CD4-positive, alpha-beta memory T cell (primary cell): ENCODE results near the gene KCNJ9. TPM values are rescaled to one million over a fixed set of nuclear protein-coding genes. Genes with fewer than 3 reads are reported as not detected.

Experiments used
- CTCF ChIA-PET: fragments of 350-600 bp; sonication (Branson Sonifier 250); formaldehyde crosslinking; loops from one replicate; lab custom pipeline; 2021; ENCODE audit warnings: inconsistent platforms; ENCODE audit not compliant: partially characterized antibody; lab: Charles Lee
- POLR2A ChIA-PET: fragments of 350-600 bp; sonication (Branson Sonifier 250); formaldehyde crosslinking; loops from one replicate; lab custom pipeline; 2021; ENCODE audit not compliant: partially characterized antibody; lab: Charles Lee
- DNase-seq, 5 donors: peaks; one replicate each; pipeline versions ENCODE4 v3.0.0 to v3.0.0-alpha.2; 2020 to 2022; ENCODE audit warnings: mixed read lengths in 1 of 5
- H3K27ac ChIP-seq: one replicate; pipeline ENCODE4 v1.7.0; 2013; ENCODE audit warnings: low read depth, low read length
- H3K27me3 ChIP-seq: 2 replicates; pipeline ENCODE4 v1.7.0; 2013; ENCODE audit warnings: mild to moderate bottlenecking, low read length, moderate library complexity; ENCODE audit not compliant: insufficient read depth
- H3K36me3 ChIP-seq: 2 replicates; pipeline ENCODE4 v1.7.0; 2013; ENCODE audit warnings: mild to moderate bottlenecking, low read length, moderate library complexity; ENCODE audit not compliant: insufficient read depth
- H3K4me1 ChIP-seq: 2 replicates; pipeline ENCODE4 v1.7.0; 2013; ENCODE audit warnings: mild to moderate bottlenecking, low read length, moderate library complexity; ENCODE audit not compliant: insufficient read depth
- H3K4me3 ChIP-seq, 2 donors: one replicate each; pipeline ENCODE4 v1.7.0; 2013; ENCODE audit warnings: low read length in 2 of 2, mild to moderate bottlenecking in 1 of 2
- H3K9me3 ChIP-seq, 2 donors: one replicate each; pipeline ENCODE4 v1.7.0; 2013; ENCODE audit warnings: low read length in 2 of 2, control low read depth in 1 of 2; ENCODE audit not compliant: control insufficient read depth in 1 of 2
- H3K27ac Mint-ChIP-seq, 7 donors: one replicate each; pipeline ENCODE4 v1.8.0; 2020 to 2021; ENCODE audit warnings: mixed read lengths in 7 of 7, mild to moderate bottlenecking in 6 of 7, inconsistent platforms in 3 of 7, moderate library complexity in 3 of 7
- H3K27me3 Mint-ChIP-seq, 2 donors: one replicate each; pipeline ENCODE4 v1.8.0; 2020 to 2021; ENCODE audit warnings: mixed read lengths in 2 of 2
- H3K36me3 Mint-ChIP-seq, 2 donors: one replicate each; pipeline ENCODE4 v1.8.0; 2020 to 2021; ENCODE audit warnings: mixed read lengths in 2 of 2, inconsistent platforms in 1 of 2, mild to moderate bottlenecking in 1 of 2
- H3K4me1 Mint-ChIP-seq, 4 donors: one replicate each; pipeline ENCODE4 v1.8.0; 2020 to 2021; ENCODE audit warnings: mixed read lengths in 4 of 4, mild to moderate bottlenecking in 1 of 4
- H3K4me3 Mint-ChIP-seq, 8 donors: one replicate each; pipeline ENCODE4 v1.8.0; 2020 to 2021; ENCODE audit warnings: mixed read lengths in 8 of 8, mild to moderate bottlenecking in 7 of 8, moderate library complexity in 6 of 8, inconsistent platforms in 3 of 8
- H3K9me3 Mint-ChIP-seq, 8 donors: one replicate each; pipeline ENCODE4 v1.8.0; 2020 to 2021; ENCODE audit warnings: mixed read lengths in 8 of 8, mild to moderate bottlenecking in 5 of 8, inconsistent platforms in 3 of 8, moderate library complexity in 1 of 8
- intact Hi-C: fragments of 100-400 bp; cut with micrococcal nuclease; formaldehyde crosslinking; loops from one replicate; pipeline ENCODE4 v1.15.1; 2023
- polyA plus RNA-seq, 2 donors: library from polyadenylated mRNA; unstranded; fragments of 300-500 nt; fragmentation: Illumina TruSeq; gene quantifications; one replicate each; pipeline ENCODE4 v1.2.3, GENCODE V29; 2021
- total RNA-seq, 2 experiments: library from RNA; stranded (reverse); gene quantifications; one replicate each; pipeline ENCODE4 v1.2.3, GENCODE V29; 2021

The KCNJ9 gene
- total and polyA plus RNA-seq, 4 experiments from 2014 or later, result not detected

GRCh38 chr1:160101717-160102522 lies 20.6 kb downstream of the KCNJ9 start:
- Mint-ChIP-seq H3K4me1 (peaks cover 17 to 48% (median 29%) of the 10 kb centered on the region in 4 donors), H3K4me3 (peak overlapping the region in 2 of 8 donors; percentile 5 to 40), H3K9me3 (no peaks in the 10 kb centered on the region), H3K27me3 (peaks cover 0 to 2% of the 10 kb centered on the region in 2 donors), H3K36me3 (peaks cover 0 to 10% of the 10 kb centered on the region in 2 donors), H3K27ac (peak overlapping the region; percentile 93 to 98 (median 96))
- Histone ChIP-seq H3K27me3 (no peaks in the 10 kb centered on the region), H3K27ac (peak overlapping the region; percentile 96), H3K36me3 (no peaks in the 10 kb centered on the region), H3K4me3 (no peak overlapping the region), H3K9me3 (no peaks in the 10 kb centered on the region), H3K4me1 (peaks cover 38% of the 10 kb centered on the region)
- CTCF ChIA-PET, result interaction anchor here (0.5 to 7.1 kb wide), 22 partner anchors 7 to 1026 kb away, joined by 3 to 52 read pairs (median 4); partner anchors contain the start of genes AIM2 and DCAF8
- DNase-seq, result no peak
- POLR2A ChIA-PET, result interaction anchor here (0.9 to 1.6 kb wide), 2 partner anchors 158 to 190 kb away, joined by 4 to 14 read pairs; no protein-coding TSS in a partner anchor
- intact Hi-C loops, result loop anchor here (1.0 kb wide), 4 partner anchors 91 to 274 kb away; no protein-coding TSS in a partner anchor

- H3K4me3 Mint-ChIP-seq, result no peak overlapping the region
- ChIA-PET POLR2A (interaction anchor here (0.8 kb wide), 1 partner anchor 158 kb away, joined by 4 read pairs; the partner anchor contains the start of gene DCAF8), CTCF (interaction anchor here (0.8 to 7.1 kb wide), 7 partner anchors 12 to 275 kb away, joined by 3 to 51 read pairs (median 7); no protein-coding TSS in a partner anchor)
- no peak overlapping the region for H3K4me3 ChIP-seq
- peaks cover 0 to 4% of the 10 kb centered on the region in 2 donors for H3K36me3 Mint-ChIP-seq
- H3K9me3 ChIP-seq, result no peaks in the 10 kb centered on the region
- H3K4me1 Mint-ChIP-seq, result peaks cover 8 to 32% (median 20%) of the 10 kb centered on the region in 4 donors
- H3K27ac ChIP-seq, result no peak overlapping the region
- intact Hi-C loops, result no loop called here
- peaks cover 1 to 2% of the 10 kb centered on the region in 2 donors for H3K27me3 Mint-ChIP-seq
- peak overlapping the region in 2 of 7 donors; percentile 21 to 25 for H3K27ac Mint-ChIP-seq
- DNase-seq, result no peak
- H3K4me1 ChIP-seq, result peaks cover 28% of the 10 kb centered on the region
- H3K27me3 ChIP-seq, result no peaks in the 10 kb centered on the region
- no peaks in the 10 kb centered on the region for H3K36me3 ChIP-seq
- H3K9me3 Mint-ChIP-seq, result no peaks in the 10 kb centered on the region
Measured at GRCh38 chr1:160103658-160104408, 22.5 kb downstream of the KCNJ9 start.

- Histone ChIP-seq H3K4me1 (peaks cover 23% of the 10 kb centered on the region), H3K27me3 (no peaks in the 10 kb centered on the region), H3K9me3 (no peaks in the 10 kb centered on the region), H3K4me3 (no peak overlapping the region), H3K27ac (no peak overlapping the region), H3K36me3 (no peaks in the 10 kb centered on the region)
- Mint-ChIP-seq H3K27me3 (peaks cover 1 to 5% of the 10 kb centered on the region in 2 donors), H3K27ac (peak overlapping the region in 4 of 7 donors; percentile 35 to 80 (median 55)), H3K4me1 (peaks cover 6 to 26% (median 15%) of the 10 kb centered on the region in 4 donors), H3K36me3 (no peaks in the 10 kb centered on the region), H3K9me3 (no peaks in the 10 kb centered on the region), H3K4me3 (no peak overlapping the region)
- ChIA-PET POLR2A (interaction anchor here (0.8 to 1.1 kb wide), 2 partner anchors 157 to 187 kb away, joined by 3 to 4 read pairs; partner anchors contain the start of gene DCAF8), CTCF (interaction anchor here (0.8 to 7.1 kb wide), 4 partner anchors 9 to 271 kb away, joined by 3 to 51 read pairs (median 26); no protein-coding TSS in a partner anchor)
- DNase-seq, result no peak
- intact Hi-C loops, result no loop called here
Measured at GRCh38 chr1:160104486-160104885, 23.1 kb downstream of the KCNJ9 start.

GRCh38 chr1:160105155-160105554 lies 23.8 kb downstream of the KCNJ9 start:
- H3K27me3 Mint-ChIP-seq, result peaks cover 1 to 5% of the 10 kb centered on the region in 2 donors
- no peak overlapping the region for H3K27ac Mint-ChIP-seq
- CTCF ChIA-PET, result interaction anchor here (0.8 to 7.1 kb wide), 6 partner anchors 10 to 271 kb away, joined by 3 to 51 read pairs (median 6); no protein-coding TSS in a partner anchor
- H3K36me3 ChIP-seq, result no peaks in the 10 kb centered on the region
- no peak overlapping the region for H3K4me3 ChIP-seq
- no peaks in the 10 kb centered on the region for H3K9me3 Mint-ChIP-seq
- no peak overlapping the region for H3K4me3 Mint-ChIP-seq
- H3K27ac ChIP-seq, result no peak overlapping the region
- DNase-seq, result no peak
- POLR2A ChIA-PET, result interaction anchor here (1.1 kb wide), 1 partner anchor 186 kb away, joined by 3 read pairs; no protein-coding TSS in a partner anchor
- peaks cover 4 to 19% (median 11%) of the 10 kb centered on the region in 4 donors for H3K4me1 Mint-ChIP-seq
- intact Hi-C loops, result no loop called here
- no peaks in the 10 kb centered on the region for H3K9me3 ChIP-seq
- H3K27me3 ChIP-seq, result no peaks in the 10 kb centered on the region
- no peaks in the 10 kb centered on the region for H3K36me3 Mint-ChIP-seq
- peaks cover 17% of the 10 kb centered on the region for H3K4me1 ChIP-seq

GRCh38 chr1:160107512-160107911 lies 26.2 kb downstream of the KCNJ9 start:
- Histone ChIP-seq H3K9me3 (no peaks in the 10 kb centered on the region), H3K4me3 (no peak overlapping the region), H3K27ac (no peak overlapping the region), H3K4me1 (no peaks in the 10 kb centered on the region), H3K27me3 (no peaks in the 10 kb centered on the region), H3K36me3 (no peaks in the 10 kb centered on the region)
- Mint-ChIP-seq H3K36me3 (no peaks in the 10 kb centered on the region), H3K27ac (no peak overlapping the region), H3K9me3 (no peaks in the 10 kb centered on the region), H3K4me1 (no peaks in the 10 kb centered on the region), H3K4me3 (no peak overlapping the region), H3K27me3 (peaks cover 1 to 7% of the 10 kb centered on the region in 2 donors)
- CTCF ChIA-PET, result no interaction called here
- intact Hi-C loops, result no loop called here
- POLR2A ChIA-PET, result no interaction called here
- DNase-seq, result no peak

- ChIA-PET CTCF (interaction anchor here (0.9 to 1.2 kb wide), 4 partner anchors 8 to 169 kb away, joined by 3 to 5 read pairs (median 4); no protein-coding TSS in a partner anchor), POLR2A (no interaction called here)
- H3K9me3 Mint-ChIP-seq, result no peaks in the 10 kb centered on the region
- H3K27ac Mint-ChIP-seq, result peak overlapping the region in 2 of 7 donors; percentile 5 to 37
- H3K4me3 Mint-ChIP-seq, result peak overlapping the region in 1 of 8 donors; percentile 62
- H3K4me3 ChIP-seq, result no peak overlapping the region
- no peaks in the 10 kb centered on the region for H3K36me3 Mint-ChIP-seq
- H3K4me1 ChIP-seq, result no peaks in the 10 kb centered on the region
- H3K27me3 Mint-ChIP-seq, result peaks cover 1 to 12% of the 10 kb centered on the region in 2 donors
- H3K27ac ChIP-seq, result no peak overlapping the region
- no peaks in the 10 kb centered on the region for H3K27me3 ChIP-seq
- no peaks in the 10 kb centered on the region for H3K36me3 ChIP-seq
- intact Hi-C loops, result loop anchor here (2.0 kb wide), 1 partner anchor 144 kb away; no protein-coding TSS in a partner anchor
- peak in 2 of 5 donors; percentile 21 to 35 for DNase-seq
- no peaks in the 10 kb centered on the region for H3K4me1 Mint-ChIP-seq
- H3K9me3 ChIP-seq, result no peaks in the 10 kb centered on the region
Measured at GRCh38 chr1:160108888-160109662, 27.7 kb downstream of the KCNJ9 start.
